Metanephros (tissue), 2 donors: ENCODE results near the gene XYLT1. TPM values are rescaled to one million over a fixed set of nuclear protein-coding genes. Genes with fewer than 3 reads are reported as not detected.

Experiments used
- small RNA-seq: library from RNA; depleted of rRNA; stranded (forward); fragments of <200 nt; gene quantifications from one replicate; pipeline ENCODE3, GENCODE V24; 2014; ENCODE audit warnings: low replicate concordance
- total RNA-seq: library from RNA; depleted of rRNA; stranded (reverse); fragments of >200 nt; gene quantifications from one replicate; pipeline ENCODE4 v1.2.3, GENCODE V29; 2014

The XYLT1 gene
- total RNA-seq = 17.7 TPM

GRCh38 chr16:17470908-17471718, at the start of gene XYLT1:
Gene XYLT1 (minus strand): TSS chr16:17470960. CDS start chr16:17470796, 164 bp downstream.

Small RNAs within 50 kb of the gene (small RNA-seq; reads per million reads assigned to genes)
- not detected for gene AC109446.1
